Kidney epithelial cell (primary cell): ENCODE measurements around the gene PHF2. TPM values are rescaled to one million over a fixed set of nuclear protein-coding genes. Genes with fewer than 3 reads are reported as not detected.

Experiments
- DNase-seq: peaks from one replicate; pipeline ENCODE4 v3.0.0-alpha.2; 2010; ENCODE audit warnings: low read depth
- H3K27me3 ChIP-seq: 2 replicates; pipeline ENCODE4 v1.6.0; 2011; ENCODE audit warnings: low read length; ENCODE audit not compliant: control insufficient read depth, insufficient read depth
- H3K36me3 ChIP-seq: 2 replicates; pipeline ENCODE4 v1.5.1; 2011; ENCODE audit warnings: low read length; ENCODE audit not compliant: control insufficient read depth, insufficient read depth
- H3K4me3 ChIP-seq: 2 replicates; pipeline ENCODE4 v1.5.1; 2011; ENCODE audit warnings: low read depth, mild to moderate bottlenecking, control low read depth, low read length
- total RNA-seq: library from RNA; depleted of rRNA; stranded (reverse); fragments of >200 nt; gene quantifications from 2 replicates; pipeline ENCODE4 v1.2.3, GENCODE V29; 2015
- TF ChIP-seq, protein P1 (sequence below): IDR thresholded peaks from 2 replicates; pipeline ENCODE4 v1.5.1; 2011; ENCODE audit warnings: mild to moderate bottlenecking, moderate library complexity, low read length, control low read depth, inconsistent platforms; ENCODE audit not compliant: insufficient read depth, poor library complexity, severe bottlenecking

The PHF2 gene
- total RNA-seq, 1 donor from 2014 or later, result 20.4 TPM

DNA sequence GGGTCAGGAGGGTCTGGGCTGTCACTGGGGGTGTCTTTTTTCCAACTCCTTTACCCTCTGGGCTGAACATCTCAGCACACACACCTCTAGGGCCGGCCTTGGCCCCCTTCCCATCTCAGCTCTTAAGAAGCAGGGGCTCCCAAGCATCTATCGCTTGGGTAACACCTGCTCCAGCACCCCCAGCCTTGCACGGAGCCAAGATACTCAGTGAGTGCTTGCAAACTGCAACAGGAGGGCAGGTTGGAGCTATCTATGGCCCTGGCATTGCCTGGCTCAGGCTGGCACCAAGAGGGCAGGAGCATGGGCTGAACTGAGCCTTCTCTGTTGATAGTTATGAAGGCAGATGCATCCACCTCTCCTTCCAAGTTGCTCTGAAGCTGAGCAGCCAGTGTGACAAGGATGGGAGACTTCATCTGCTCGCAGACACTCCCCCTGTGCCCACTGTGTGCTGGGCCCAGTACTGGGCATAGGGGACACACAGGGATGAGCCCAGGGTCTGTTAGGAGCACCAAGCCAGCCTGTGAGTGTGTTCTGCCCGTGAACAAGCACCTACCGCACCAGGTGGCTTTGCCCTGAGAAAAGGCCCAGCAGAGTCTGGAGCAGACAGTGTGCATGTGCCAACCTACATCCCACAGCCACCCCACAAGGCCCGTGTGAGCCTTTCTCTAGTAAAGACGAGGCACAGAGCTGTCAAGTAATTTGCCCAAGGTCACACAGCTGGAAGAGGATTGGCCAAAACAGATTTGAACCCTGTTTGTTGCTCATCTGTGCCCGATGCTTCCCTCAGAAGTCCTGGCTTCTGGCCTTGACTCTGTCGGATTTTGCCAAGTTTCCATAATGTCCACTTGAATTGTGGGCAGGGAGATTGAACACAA is 58.2 kb downstream of the PHF2 start:
- no peak for DNase-seq
- Histone ChIP-seq H3K27me3 (no peaks in the 10 kb centered on the region), H3K4me3 (no peak overlapping the region), H3K36me3 (no peaks in the 10 kb centered on the region)
- TF ChIP-seq, protein P1, sequence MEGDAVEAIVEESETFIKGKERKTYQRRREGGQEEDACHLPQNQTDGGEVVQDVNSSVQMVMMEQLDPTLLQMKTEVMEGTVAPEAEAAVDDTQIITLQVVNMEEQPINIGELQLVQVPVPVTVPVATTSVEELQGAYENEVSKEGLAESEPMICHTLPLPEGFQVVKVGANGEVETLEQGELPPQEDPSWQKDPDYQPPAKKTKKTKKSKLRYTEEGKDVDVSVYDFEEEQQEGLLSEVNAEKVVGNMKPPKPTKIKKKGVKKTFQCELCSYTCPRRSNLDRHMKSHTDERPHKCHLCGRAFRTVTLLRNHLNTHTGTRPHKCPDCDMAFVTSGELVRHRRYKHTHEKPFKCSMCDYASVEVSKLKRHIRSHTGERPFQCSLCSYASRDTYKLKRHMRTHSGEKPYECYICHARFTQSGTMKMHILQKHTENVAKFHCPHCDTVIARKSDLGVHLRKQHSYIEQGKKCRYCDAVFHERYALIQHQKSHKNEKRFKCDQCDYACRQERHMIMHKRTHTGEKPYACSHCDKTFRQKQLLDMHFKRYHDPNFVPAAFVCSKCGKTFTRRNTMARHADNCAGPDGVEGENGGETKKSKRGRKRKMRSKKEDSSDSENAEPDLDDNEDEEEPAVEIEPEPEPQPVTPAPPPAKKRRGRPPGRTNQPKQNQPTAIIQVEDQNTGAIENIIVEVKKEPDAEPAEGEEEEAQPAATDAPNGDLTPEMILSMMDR, result no peak

DNA sequence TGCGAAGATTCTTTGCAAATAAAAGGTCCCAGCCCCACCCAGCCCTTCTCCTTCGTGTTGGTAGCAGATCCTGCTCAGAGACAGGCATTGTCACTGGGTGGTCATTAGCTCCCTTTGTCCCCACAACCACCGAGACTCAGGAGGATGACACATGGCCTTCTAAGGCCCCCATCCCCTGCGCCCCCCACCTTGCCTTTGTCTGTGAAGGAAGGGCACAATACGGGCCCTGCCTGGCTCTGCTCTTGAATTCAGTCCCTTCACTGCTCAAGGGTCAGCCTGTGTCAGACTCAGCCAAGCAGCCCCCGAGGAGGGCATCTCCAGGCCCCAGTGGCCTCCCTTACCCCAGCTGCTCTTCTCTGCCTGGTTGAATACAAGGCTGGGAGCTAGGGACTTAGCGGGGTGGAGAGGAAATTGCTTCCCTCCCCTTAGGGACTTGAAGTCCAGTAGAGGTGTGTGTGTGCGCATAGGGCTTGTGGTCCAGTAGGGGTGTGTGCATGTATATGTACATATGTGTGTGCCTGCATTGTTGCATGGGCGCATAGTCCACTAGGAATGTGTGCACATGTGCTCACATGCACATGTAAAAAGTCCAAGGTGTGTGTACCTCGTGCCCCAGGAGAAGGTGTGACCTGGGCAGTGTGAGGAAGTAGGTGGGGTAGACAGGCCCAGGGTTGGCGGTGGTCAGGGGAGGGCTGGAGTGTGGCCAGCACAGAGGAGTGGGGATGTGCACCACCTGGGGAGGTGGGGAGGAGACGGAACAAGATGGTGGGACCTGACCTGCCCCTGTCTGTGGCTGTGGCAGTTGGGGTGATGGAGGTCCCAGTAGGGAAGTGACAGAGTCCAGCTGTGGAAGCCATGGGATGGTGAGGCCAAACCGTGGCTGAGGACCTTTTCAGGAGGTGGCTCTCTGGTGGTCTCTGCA is 59.1 kb downstream of the PHF2 start:
- no peak for DNase-seq
- Histone ChIP-seq H3K4me3 (no peak overlapping the region), H3K27me3 (no peaks in the 10 kb centered on the region), H3K36me3 (no peaks in the 10 kb centered on the region)
- TF ChIP-seq, protein P1, result no peak

DNA sequence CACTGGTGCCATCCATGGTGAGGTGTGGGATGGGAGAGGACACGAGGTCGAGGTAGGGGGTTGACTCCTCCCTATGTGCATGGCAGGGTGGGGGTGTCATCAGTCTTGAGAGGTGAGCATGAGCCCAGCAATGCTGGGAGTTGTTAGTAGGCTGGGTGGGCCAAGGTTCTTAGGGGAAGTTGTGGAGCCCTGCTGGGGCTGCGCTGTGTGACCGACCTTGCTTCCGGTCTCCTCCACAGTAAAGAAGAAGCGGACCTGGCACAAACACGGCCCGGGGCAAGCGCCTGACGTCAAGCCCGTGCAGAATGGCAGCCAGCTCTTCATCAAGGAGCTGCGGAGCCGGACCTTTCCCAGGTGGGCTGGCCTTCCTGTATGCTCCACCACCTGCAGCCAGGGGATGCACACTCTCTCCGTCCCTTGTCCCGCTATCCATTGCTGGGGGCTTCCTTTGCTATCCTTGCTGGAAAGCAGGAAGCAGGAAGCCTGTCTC is 59.8 kb downstream of the PHF2 start:
- no peak for DNase-seq

DNA sequence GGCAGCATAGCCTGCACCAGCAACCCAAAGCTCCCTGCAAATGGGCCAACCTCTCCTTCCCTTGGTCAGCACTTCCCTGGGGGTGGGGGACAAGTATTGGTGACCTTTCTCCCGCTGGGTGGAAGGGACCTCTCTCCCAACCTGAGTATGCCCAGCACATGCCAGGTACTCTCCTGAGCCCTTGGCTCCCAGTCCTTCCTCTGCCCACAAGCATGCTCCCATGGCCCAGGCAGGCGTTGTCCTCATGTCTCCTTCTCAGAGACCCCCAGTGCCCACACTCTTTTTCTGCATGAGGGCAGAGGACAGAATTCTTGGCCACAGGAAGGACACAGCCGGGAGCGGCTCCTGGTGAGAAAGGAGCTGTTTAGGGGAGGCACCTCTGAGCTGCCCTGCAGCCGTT is 60.3 kb downstream of the PHF2 start:
- Histone ChIP-seq H3K27me3 (no peaks in the 10 kb centered on the region), H3K36me3 (no peaks in the 10 kb centered on the region), H3K4me3 (no peak overlapping the region)
- DNase-seq, result no peak
- TF ChIP-seq, protein P1, result no peak

More for the DNA sequence above, 59.8 kb downstream of the PHF2 start:
- Histone ChIP-seq H3K36me3 (no peaks in the 10 kb centered on the region), H3K4me3 (no peak overlapping the region), H3K27me3 (no peaks in the 10 kb centered on the region)
- TF ChIP-seq, protein P1, result no peak

DNA sequence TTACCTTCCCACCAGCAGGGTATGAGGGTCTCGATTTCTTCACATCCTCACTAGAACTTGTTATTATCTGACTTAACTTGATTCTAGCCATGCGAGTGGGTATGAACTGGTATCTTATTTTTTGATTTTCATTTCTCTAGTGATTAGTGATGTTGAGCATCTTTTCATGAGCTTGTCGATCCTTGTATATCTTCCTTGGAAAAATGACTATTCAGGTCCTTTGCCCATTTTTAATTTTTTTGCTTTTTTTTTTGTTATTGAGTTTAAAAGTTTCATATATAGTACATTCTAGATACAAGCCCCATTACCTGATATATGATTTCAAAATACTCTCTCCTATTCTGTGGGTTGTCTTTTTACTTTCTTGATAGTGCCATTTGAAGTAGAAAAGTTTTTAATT is 61.5 kb downstream of the PHF2 start:
- no peak overlapping the region for H3K4me3 ChIP-seq
- TF ChIP-seq, protein P1, result no peak
- no peaks in the 10 kb centered on the region for H3K27me3 ChIP-seq
- no peaks in the 10 kb centered on the region for H3K36me3 ChIP-seq
- no peak for DNase-seq
